ENCODE measurements around the gene FOXC1. TPM values are rescaled to one million over a fixed set of nuclear protein-coding genes. Genes with fewer than 3 reads are reported as not detected.

FOXC1 gene
- total and polyA plus RNA-seq, 2 donors (not counting 1 experiment from before 2014, with no cell fraction given) = 0.04 to 0.52 TPM

- H3K4me3 ChIP-seq (ENCODE audit: control extremely low read depth in 1 of 5, extremely low read depth in 1 of 5, insufficient read depth in 1 of 5, low read depth in 2 of 5, low read length in 4 of 5) = no peak overlapping the region
- peaks cover 0 to 2% of the 10 kb centered on the region in 2 donors for H3K4me1 ChIP-seq (ENCODE audit: control insufficient read depth in 2 of 2, insufficient read depth in 2 of 2, low read length in 2 of 2)
- H3K36me3 ChIP-seq (replicated peaks in 1 of 2; ENCODE audit: control extremely low read depth in 1 of 2, control insufficient read depth in 1 of 2, extremely low read depth in 1 of 2, insufficient read depth in 2 of 2, low read length in 1 of 2) = no peaks in the 10 kb centered on the region
- H3K27ac ChIP-seq (ENCODE audit: low read length in 2 of 2) = no peak overlapping the region
- H2AFZ ChIP-seq (ENCODE audit: insufficient read depth, low read depth, low read length, poor library complexity, severe bottlenecking) = no peak overlapping the region
- H3K79me2 ChIP-seq (ENCODE audit: control insufficient read depth, insufficient read depth, low read length) = no peaks in the 10 kb centered on the region
- POLR2A ChIA-PET = no interaction called here
- TF ChIP-seq EZH2 (IDR thresholded peaks at IDR 0.05; ENCODE audit: borderline replicate concordance, insufficient read depth, low read depth, low read length, poor library complexity, severe bottlenecking) (no peak), CTCF (IDR thresholded peaks at IDR 0.05) (no peak)
- H4K20me1 ChIP-seq (ENCODE audit: control insufficient read depth, insufficient read depth, low read length, poor library complexity, severe bottlenecking) = no peaks in the 10 kb centered on the region
- WGBS (ENCODE audit: insufficient coverage) = 70% methylated on average over 7 of the region's 16 CpGs
- Mint-ChIP-seq H3K27ac (no peak overlapping the region), H3K9me3 (ENCODE audit: insufficient read depth) (peaks cover 9% of the 10 kb centered on the region), H3K4me1 (peaks cover 4% of the 10 kb centered on the region), H3K4me3 (no peak overlapping the region), H3K27me3 (peaks cover 30% of the 10 kb centered on the region)
- ATAC-seq (ENCODE audit: low read depth) (no peak), DNase-seq (no peak)
- CTCF ChIA-PET = no interaction called here
- H3K4me2 ChIP-seq (replicated peaks; ENCODE audit: low read depth, low read length, poor library complexity, severe bottlenecking) = no peak overlapping the region
- no peaks in the 10 kb centered on the region for H3K27me3 ChIP-seq (replicated peaks in 1 of 4; ENCODE audit: control extremely low read depth in 1 of 4, control insufficient read depth in 3 of 4, insufficient read depth in 4 of 4, low read length in 3 of 4)
- no peak overlapping the region for H3K9ac ChIP-seq (ENCODE audit: low read length)
- intact Hi-C loops (cut with micrococcal nuclease) = no loop called here
- peaks cover 0 to 11% (median 5%) of the 10 kb centered on the region in 3 donors for H3K9me3 ChIP-seq (ENCODE audit: control extremely low read depth in 1 of 3, control insufficient read depth in 2 of 3, insufficient read depth in 1 of 3, low read length in 2 of 3)
These were observed 34.3 kb upstream of the FOXC1 start for GRCh38 chr6:1575210-1576041.

- Histone ChIP-seq H2AFZ (ENCODE audit: insufficient read depth, low read depth, low read length, poor library complexity, severe bottlenecking) (no peak overlapping the region), H3K27me3 (replicated peaks in 1 of 4; ENCODE audit: control extremely low read depth in 1 of 4, control insufficient read depth in 3 of 4, insufficient read depth in 4 of 4, low read length in 3 of 4) (no peaks in the 10 kb centered on the region), H4K20me1 (ENCODE audit: control insufficient read depth, insufficient read depth, low read length, poor library complexity, severe bottlenecking) (no peaks in the 10 kb centered on the region), H3K79me2 (ENCODE audit: control insufficient read depth, insufficient read depth, low read length) (no peaks in the 10 kb centered on the region), H3K4me2 (replicated peaks; ENCODE audit: low read depth, low read length, poor library complexity, severe bottlenecking) (no peak overlapping the region), H3K36me3 (replicated peaks in 1 of 2; ENCODE audit: control extremely low read depth in 1 of 2, control insufficient read depth in 1 of 2, extremely low read depth in 1 of 2, insufficient read depth in 2 of 2, low read length in 1 of 2) (no peaks in the 10 kb centered on the region), H3K4me3 (ENCODE audit: control extremely low read depth in 1 of 5, extremely low read depth in 1 of 5, insufficient read depth in 1 of 5, low read depth in 2 of 5, low read length in 4 of 5) (no peak overlapping the region), H3K4me1 (ENCODE audit: control insufficient read depth in 2 of 2, insufficient read depth in 2 of 2, low read length in 2 of 2) (peaks cover 0 to 2% of the 10 kb centered on the region in 2 donors), H3K27ac (ENCODE audit: low read length in 2 of 2) (no peak overlapping the region), H3K9me3 (ENCODE audit: control extremely low read depth in 1 of 3, control insufficient read depth in 2 of 3, insufficient read depth in 1 of 3, low read length in 2 of 3) (peaks cover 0 to 7% (median 5%) of the 10 kb centered on the region in 3 donors), H3K9ac (ENCODE audit: low read length) (no peak overlapping the region)
- ChIA-PET CTCF (no interaction called here), POLR2A (no interaction called here)
- intact Hi-C loops (cut with micrococcal nuclease) = no loop called here
- 97% methylated on average over 4 of the region's 9 CpGs for WGBS (ENCODE audit: insufficient coverage)
- Mint-ChIP-seq H3K27ac (no peak overlapping the region), H3K4me1 (peaks cover 4% of the 10 kb centered on the region), H3K27me3 (peaks cover 25% of the 10 kb centered on the region), H3K9me3 (ENCODE audit: insufficient read depth) (peaks cover 4% of the 10 kb centered on the region), H3K4me3 (no peak overlapping the region)
- DNase-seq (no peak), ATAC-seq (ENCODE audit: low read depth) (no peak)
- TF ChIP-seq CTCF (IDR thresholded peaks at IDR 0.05) = no peak
- no peak for TF ChIP-seq EZH2 (IDR thresholded peaks at IDR 0.05; ENCODE audit: borderline replicate concordance, insufficient read depth, low read depth, low read length, poor library complexity, severe bottlenecking)
These were observed 33.5 kb upstream of the FOXC1 start for GRCh38 chr6:1576166-1576565.

All from B cell (primary cell).